ENCODE results near the gene ELAPOR1.

DNA sequence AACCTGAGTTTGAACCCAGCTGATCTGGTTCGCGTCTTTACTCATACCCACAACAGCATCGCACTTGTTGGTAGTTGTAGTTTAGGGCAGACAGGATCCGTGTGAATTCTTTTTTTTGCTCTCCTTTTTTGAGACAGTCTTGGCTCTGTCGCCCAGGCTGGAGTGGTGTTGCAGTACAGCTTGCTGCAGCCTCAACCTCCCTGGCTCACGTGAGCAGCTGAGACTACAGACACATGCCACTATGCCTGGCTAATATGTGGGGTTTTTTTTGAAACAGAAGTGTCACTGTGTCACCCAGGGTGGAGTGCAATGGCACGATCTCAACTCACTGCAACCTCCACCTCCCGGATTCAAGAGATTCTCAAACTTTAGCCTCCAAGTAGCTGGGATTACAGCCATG lies 46.0 kb upstream of the ELAPOR1 start:
- TF ChIP-seq, protein P1, sequence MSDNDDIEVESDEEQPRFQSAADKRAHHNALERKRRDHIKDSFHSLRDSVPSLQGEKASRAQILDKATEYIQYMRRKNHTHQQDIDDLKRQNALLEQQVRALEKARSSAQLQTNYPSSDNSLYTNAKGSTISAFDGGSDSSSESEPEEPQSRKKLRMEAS (IDR thresholded peaks at IDR 0.05): no peak
- TF ChIP-seq NFIC (IDR thresholded peaks at IDR 0.05) (no peak), TAF1 (IDR thresholded peaks at IDR 0.05; ENCODE audit: low read depth) (no peak), CEBPB (IDR thresholded peaks at IDR 0.05) (no peak), ZBTB7A (IDR thresholded peaks at IDR 0.05; ENCODE audit: low read depth) (no peak), FOXM1 (IDR thresholded peaks at IDR 0.05; ENCODE audit: borderline replicate concordance, low read depth) (no peak)
- TF ChIP-seq, protein P2, sequence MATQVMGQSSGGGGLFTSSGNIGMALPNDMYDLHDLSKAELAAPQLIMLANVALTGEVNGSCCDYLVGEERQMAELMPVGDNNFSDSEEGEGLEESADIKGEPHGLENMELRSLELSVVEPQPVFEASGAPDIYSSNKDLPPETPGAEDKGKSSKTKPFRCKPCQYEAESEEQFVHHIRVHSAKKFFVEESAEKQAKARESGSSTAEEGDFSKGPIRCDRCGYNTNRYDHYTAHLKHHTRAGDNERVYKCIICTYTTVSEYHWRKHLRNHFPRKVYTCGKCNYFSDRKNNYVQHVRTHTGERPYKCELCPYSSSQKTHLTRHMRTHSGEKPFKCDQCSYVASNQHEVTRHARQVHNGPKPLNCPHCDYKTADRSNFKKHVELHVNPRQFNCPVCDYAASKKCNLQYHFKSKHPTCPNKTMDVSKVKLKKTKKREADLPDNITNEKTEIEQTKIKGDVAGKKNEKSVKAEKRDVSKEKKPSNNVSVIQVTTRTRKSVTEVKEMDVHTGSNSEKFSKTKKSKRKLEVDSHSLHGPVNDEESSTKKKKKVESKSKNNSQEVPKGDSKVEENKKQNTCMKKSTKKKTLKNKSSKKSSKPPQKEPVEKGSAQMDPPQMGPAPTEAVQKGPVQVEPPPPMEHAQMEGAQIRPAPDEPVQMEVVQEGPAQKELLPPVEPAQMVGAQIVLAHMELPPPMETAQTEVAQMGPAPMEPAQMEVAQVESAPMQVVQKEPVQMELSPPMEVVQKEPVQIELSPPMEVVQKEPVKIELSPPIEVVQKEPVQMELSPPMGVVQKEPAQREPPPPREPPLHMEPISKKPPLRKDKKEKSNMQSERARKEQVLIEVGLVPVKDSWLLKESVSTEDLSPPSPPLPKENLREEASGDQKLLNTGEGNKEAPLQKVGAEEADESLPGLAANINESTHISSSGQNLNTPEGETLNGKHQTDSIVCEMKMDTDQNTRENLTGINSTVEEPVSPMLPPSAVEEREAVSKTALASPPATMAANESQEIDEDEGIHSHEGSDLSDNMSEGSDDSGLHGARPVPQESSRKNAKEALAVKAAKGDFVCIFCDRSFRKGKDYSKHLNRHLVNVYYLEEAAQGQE (IDR thresholded peaks at IDR 0.05; ENCODE audit: low read depth): no peak
